Measurements from ENCODE around the gene OTOP3. TPM values are rescaled to one million over a fixed set of nuclear protein-coding genes. Genes with fewer than 3 reads are reported as not detected.

OTOP3 gene
- total and polyA plus RNA-seq, 2 experiments from 2014 or later, result not detected

- peaks cover 7% of the 10 kb centered on the region for H3K4me1 ChIP-seq (ENCODE audit: low read depth)
- TF ChIP-seq, protein P1, sequence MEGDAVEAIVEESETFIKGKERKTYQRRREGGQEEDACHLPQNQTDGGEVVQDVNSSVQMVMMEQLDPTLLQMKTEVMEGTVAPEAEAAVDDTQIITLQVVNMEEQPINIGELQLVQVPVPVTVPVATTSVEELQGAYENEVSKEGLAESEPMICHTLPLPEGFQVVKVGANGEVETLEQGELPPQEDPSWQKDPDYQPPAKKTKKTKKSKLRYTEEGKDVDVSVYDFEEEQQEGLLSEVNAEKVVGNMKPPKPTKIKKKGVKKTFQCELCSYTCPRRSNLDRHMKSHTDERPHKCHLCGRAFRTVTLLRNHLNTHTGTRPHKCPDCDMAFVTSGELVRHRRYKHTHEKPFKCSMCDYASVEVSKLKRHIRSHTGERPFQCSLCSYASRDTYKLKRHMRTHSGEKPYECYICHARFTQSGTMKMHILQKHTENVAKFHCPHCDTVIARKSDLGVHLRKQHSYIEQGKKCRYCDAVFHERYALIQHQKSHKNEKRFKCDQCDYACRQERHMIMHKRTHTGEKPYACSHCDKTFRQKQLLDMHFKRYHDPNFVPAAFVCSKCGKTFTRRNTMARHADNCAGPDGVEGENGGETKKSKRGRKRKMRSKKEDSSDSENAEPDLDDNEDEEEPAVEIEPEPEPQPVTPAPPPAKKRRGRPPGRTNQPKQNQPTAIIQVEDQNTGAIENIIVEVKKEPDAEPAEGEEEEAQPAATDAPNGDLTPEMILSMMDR (IDR thresholded peaks at IDR 0.05; ENCODE audit: low read depth, low read length), result no peak
- no peak overlapping the region for H3K4me3 ChIP-seq
- H3K27me3 ChIP-seq, result peaks cover 36% of the 10 kb centered on the region
- H3K36me3 ChIP-seq, result no peaks in the 10 kb centered on the region
- no peak overlapping the region for H3K27ac ChIP-seq
- H3K9me3 ChIP-seq (ENCODE audit: low read depth), result no peaks in the 10 kb centered on the region
- DNase-seq (ENCODE audit: low read depth in 1 of 2, low spot score in 1 of 2), result no peak
Measured at GRCh38 chr17:74975943-74976342, 40.2 kb downstream of the OTOP3 start.

DNA sequence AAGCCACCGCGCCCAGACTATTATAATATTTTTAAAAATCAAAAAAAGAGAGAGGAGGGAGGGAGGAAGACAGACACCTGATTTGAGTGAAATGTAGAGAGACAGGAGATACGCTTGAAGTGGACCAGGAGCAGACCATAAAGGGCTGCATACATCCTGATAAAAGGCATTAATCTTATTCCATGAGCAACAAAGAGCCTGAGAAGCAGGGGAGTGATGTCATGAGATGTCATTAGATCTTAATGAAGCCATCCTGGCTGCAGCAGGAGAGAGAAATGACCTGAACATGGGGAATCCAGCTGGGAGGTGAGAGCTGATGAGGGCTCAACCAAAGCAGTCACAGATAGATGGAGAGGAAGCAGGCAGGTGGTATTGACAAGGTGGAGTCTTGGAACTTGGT lies 42.1 kb downstream of the OTOP3 start:
- no peaks in the 10 kb centered on the region for H3K9me3 ChIP-seq (ENCODE audit: low read depth)
- TF ChIP-seq, protein P1 (IDR thresholded peaks at IDR 0.05; ENCODE audit: low read depth, low read length), result no peak
- no peak for DNase-seq (ENCODE audit: low read depth in 1 of 2, low spot score in 1 of 2)
- no peaks in the 10 kb centered on the region for H3K36me3 ChIP-seq
- no peaks in the 10 kb centered on the region for H3K4me1 ChIP-seq (ENCODE audit: low read depth)
- H3K27ac ChIP-seq, result no peak overlapping the region
- peaks cover 35% of the 10 kb centered on the region for H3K27me3 ChIP-seq
- no peak overlapping the region for H3K4me3 ChIP-seq

- no peak for DNase-seq (ENCODE audit: low read depth in 1 of 2, low spot score in 1 of 2)
- TF ChIP-seq, protein P1 (IDR thresholded peaks at IDR 0.05; ENCODE audit: low read depth, low read length), result no peak
- Histone ChIP-seq H3K4me3 (no peak overlapping the region), H3K9me3 (ENCODE audit: low read depth) (no peaks in the 10 kb centered on the region), H3K27ac (no peak overlapping the region), H3K27me3 (peaks cover 30% of the 10 kb centered on the region), H3K36me3 (no peaks in the 10 kb centered on the region), H3K4me1 (ENCODE audit: low read depth) (no peaks in the 10 kb centered on the region)
Measured at GRCh38 chr17:74978240-74978639, 42.5 kb downstream of the OTOP3 start.

- TF ChIP-seq, protein P1 (IDR thresholded peaks at IDR 0.05; ENCODE audit: low read depth, low read length), result no peak
- Histone ChIP-seq H3K27ac (no peak overlapping the region), H3K4me3 (no peak overlapping the region), H3K36me3 (no peaks in the 10 kb centered on the region), H3K9me3 (ENCODE audit: low read depth) (no peaks in the 10 kb centered on the region), H3K4me1 (ENCODE audit: low read depth) (no peaks in the 10 kb centered on the region), H3K27me3 (peaks cover 17% of the 10 kb centered on the region)
- no peak for DNase-seq (ENCODE audit: low read depth in 1 of 2, low spot score in 1 of 2)
Measured at GRCh38 chr17:74979408-74980146, 43.9 kb downstream of the OTOP3 start.

- Histone ChIP-seq H3K4me1 (ENCODE audit: low read depth) (no peaks in the 10 kb centered on the region), H3K27me3 (no peaks in the 10 kb centered on the region), H3K9me3 (ENCODE audit: low read depth) (no peaks in the 10 kb centered on the region), H3K36me3 (no peaks in the 10 kb centered on the region), H3K4me3 (peak overlapping the region; percentile 61), H3K27ac (peak overlapping the region; percentile 61)
- TF ChIP-seq, protein P1 (IDR thresholded peaks at IDR 0.05; ENCODE audit: low read depth, low read length), result no peak
- no peak for DNase-seq (ENCODE audit: low read depth in 1 of 2, low spot score in 1 of 2)
Measured at GRCh38 chr17:74981318-74981978, 45.8 kb downstream of the OTOP3 start.
